ENCODE measurements around the gene TDO2.
"Not testable (repeated sequence)": the region's sequence is repeated elsewhere in the genome, so short reads cannot be mapped to it uniquely, and the experiment has no call there.

The TDO2 gene

GRCh38 chr4:155908187-155909139 lies 5.0 kb downstream of the TDO2 start:
- no peak for DNase-seq (ENCODE audit: low read depth)

GRCh38 chr4:155909615-155910226 lies 6.2 kb downstream of the TDO2 start:
- no peak for DNase-seq (ENCODE audit: low read depth)

- no peak for DNase-seq (ENCODE audit: low read depth)
These were observed 8.4 kb downstream of the TDO2 start for GRCh38 chr4:155911905-155912304.

DNA sequence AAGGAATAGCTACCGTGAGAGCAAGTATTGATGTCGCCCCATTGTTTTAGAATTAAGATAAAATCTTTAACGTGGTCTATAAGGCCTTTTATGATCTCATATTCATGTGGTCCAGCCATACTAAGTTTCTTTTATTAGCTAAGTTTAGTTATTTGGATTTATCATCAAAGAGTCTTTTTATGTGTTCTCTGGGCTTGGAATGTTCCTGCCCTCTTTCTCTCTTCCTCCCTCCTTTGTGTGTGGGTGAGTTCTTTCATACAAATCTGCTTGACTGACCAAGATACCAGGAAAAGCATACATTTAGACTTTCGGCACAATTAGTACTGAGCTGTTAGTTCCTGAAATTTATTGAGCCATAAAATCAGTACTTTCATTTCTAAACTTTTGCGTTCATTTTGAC lies 11.3 kb downstream of the TDO2 start:
- no peak for DNase-seq (ENCODE audit: low read depth)

DNA sequence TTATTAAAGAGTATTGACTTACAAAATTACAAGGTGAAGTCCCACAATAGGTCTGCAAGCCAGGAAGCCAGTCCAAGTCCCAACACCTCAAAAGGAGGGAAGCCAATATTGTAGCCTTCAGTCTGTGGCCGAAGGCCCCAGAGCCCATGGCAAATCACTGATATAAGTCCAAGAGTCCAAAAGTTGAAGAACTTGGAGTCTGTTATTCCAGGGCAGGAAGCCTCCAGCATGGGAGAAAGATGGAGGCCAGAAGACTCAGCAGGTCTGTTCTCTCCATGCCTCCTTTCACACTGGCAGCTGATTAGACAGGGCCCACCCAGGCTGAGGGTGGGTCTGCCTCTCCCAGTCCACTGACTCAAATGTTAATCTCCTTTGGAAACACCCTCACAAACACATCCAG lies 18.1 kb downstream of the TDO2 start:
- DNase-seq (ENCODE audit: low read depth) = no peak

DNA sequence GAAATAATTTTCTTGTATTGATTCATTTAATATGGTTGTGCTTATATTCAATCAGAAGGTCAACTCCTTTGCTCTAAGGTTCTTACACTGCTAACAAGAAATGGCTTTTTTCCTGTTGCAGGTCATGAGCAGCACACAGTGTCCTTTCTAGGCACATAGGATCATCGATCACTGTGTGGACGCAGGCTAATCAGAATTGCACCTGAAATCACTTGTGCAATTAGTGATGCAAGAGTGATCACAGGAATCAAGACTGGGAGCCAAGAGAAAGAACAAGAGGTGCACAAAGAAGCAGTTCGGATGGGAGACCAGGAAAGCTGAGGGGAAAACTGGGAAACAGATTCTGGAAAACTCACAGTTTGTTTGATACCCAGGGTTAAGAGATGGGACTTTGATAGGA lies 21.1 kb downstream of the TDO2 start:
- DNase-seq (ENCODE audit: low read depth) = no peak

GRCh38 chr4:155929833-155930232 lies 26.3 kb downstream of the TDO2 start:
- DNase-seq (ENCODE audit: low read depth) = no peak

GRCh38 chr4:155930330-155930729 lies 26.8 kb downstream of the TDO2 start:
- DNase-seq (ENCODE audit: low read depth) = no peak

- DNase-seq (ENCODE audit: low read depth) = no peak
These were observed 28.1 kb downstream of the TDO2 start for GRCh38 chr4:155931634-155932033.

DNA sequence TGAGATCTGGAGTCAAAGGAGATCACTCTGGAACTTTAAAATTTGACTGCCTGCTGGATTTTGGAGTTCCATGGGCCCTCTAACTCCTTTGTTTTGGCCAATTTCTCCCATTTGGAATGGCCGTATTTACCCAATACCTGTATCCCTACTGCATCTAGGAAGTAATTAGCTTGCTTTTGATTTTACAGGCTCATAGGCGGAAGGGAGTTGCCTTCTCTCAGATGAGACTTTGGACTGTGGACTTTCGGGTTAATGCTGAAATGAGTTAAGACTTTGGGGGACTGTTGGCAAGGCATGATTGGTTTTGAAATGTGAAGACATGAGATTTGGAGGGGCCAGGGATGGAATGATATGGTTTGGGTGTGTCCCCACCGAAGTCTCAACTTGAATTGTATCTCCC lies 31.1 kb downstream of the TDO2 start:
- DNase-seq (ENCODE audit: low read depth) = not testable (repeated sequence)

DNA sequence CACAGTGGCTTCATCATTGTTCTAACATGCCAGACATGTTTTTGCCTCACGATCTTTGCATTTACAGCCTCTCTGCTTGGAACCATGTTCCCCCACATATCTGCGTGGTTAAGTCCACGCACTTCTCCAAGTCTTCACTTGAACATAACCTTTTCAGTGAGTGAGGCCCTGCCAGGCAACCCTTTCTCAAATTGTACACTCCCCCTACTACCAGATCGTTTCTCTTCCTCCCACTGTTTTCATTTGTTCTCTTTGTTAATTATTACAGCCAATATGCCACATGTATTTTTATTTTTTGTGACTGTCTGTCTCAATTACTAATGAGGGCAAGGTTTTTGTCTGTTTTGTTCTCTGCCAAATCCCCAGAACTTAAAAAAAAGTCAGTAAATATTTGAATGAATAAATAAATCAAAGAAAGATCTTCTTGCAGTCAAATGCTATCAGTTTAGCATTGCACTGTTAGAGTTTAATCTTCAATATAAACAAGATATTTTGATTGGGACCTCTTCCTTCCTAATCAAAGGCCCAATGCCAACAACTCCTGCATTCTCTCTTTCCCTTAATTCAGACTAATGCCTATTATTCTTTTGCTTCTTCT lies 32.0 kb downstream of the TDO2 start:
- no peak for DNase-seq (ENCODE audit: low read depth)

- no peak for DNase-seq (ENCODE audit: low read depth)
These were observed 37.7 kb downstream of the TDO2 start for GRCh38 chr4:155941085-155941790.

- no peak for DNase-seq (ENCODE audit: low read depth)
These were observed 38.3 kb downstream of the TDO2 start for GRCh38 chr4:155941820-155942219.

GRCh38 chr4:155943605-155944291 lies 40.3 kb downstream of the TDO2 start:
- DNase-seq (ENCODE audit: low read depth) = no peak

DNA sequence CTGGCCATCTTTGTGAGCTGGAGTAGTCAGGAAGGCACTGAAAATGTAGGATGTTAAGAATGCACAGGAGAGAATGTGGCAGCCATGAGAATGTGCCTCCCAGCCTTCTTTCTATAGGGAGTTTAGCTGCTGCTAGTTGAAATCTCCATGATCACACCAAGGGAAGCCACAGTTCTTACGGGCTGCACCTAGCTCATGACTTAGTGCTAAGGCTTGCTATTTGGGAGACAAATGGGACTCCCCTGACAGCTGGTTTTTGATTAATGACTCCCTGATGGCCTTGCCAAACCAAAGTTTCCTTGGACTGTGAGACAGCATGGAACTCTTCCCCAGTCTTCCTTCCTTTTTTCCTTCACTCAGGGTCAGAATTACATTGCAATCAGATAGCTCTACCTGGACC lies 41.0 kb downstream of the TDO2 start:
- DNase-seq (ENCODE audit: low read depth) = no peak

GRCh38 chr4:155946486-155946885 lies 43.0 kb downstream of the TDO2 start:
- no peak for DNase-seq (ENCODE audit: low read depth)

GRCh38 chr4:155948541-155948940 lies 45.0 kb downstream of the TDO2 start:
- DNase-seq (ENCODE audit: low read depth) = no peak

GRCh38 chr4:155950461-155950860 lies 47.0 kb downstream of the TDO2 start:
- DNase-seq (ENCODE audit: low read depth) = no peak

DNA sequence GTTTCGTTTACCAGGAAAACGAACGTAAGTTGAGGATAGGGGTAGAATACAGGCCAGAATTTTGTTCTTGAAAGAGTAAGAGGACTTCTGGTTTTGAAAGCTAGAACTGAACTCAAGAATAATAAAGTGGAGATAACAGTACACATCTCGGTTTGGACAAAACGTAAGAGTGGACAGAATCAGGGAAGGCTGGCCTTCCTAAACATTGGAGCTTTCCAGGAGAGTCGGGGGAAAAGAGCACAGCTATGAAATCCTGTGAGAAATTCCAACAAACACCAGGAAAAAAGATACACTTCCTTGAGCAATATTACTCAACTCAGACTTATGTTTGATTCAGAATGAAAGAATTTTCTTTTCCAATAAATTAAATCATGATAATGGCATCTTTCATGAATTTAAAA lies 49.0 kb downstream of the TDO2 start:
- no peak for DNase-seq (ENCODE audit: low read depth)

GRCh38 chr4:155953151-155954117 lies 49.9 kb downstream of the TDO2 start, which contains the start of gene CTSO:
Gene CTSO (minus strand): TSS chr4:155953866. CDS start chr4:155953847, 19 bp downstream.
- peak; percentile 56 for DNase-seq (ENCODE audit: low read depth)
